LHCN-M2 (cell line): ENCODE data around the gene FCHSD1. TPM values are rescaled to one million over a fixed set of nuclear protein-coding genes. Genes with fewer than 3 reads are reported as not detected.
A peak's percentile ranks its signal among the peaks of the same experiment; 100 is the strongest.
"Not testable (repeated sequence)": the region's sequence is repeated elsewhere in the genome, so short reads cannot be mapped to it uniquely, and the experiment has no call there.

Experiments
- DNase-seq: peaks from one replicate; pipeline ENCODE4 v3.0.0-alpha.2; 2012; ENCODE audit warnings: low read depth
- total RNA-seq: library from RNA; depleted of rRNA; stranded (reverse); fragments of >200 nt; gene quantifications from 2 replicates; pipeline ENCODE4 v1.2.3, GENCODE V29; 2014

The FCHSD1 gene
- total RNA-seq, 1 experiment from 2014 or later, result 10.1 TPM

DNA sequence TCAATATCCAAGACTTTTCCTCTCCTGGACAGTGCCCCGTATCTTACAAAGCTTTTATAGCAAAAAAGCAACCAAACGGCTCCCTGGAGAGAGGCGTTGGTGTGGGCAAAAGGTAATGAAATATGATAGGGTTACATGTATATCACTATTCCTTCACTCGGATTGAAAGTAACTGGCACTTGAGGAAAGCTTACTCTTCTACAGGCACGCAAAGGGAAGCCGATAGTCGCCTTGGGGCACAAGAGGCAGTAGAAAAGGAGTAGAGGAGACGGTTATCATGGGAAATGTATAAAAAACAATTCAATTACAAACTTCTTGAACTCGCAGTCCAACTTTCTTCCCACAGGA, 33.6 kb downstream of the FCHSD1 start:
- no peak for DNase-seq

DNA sequence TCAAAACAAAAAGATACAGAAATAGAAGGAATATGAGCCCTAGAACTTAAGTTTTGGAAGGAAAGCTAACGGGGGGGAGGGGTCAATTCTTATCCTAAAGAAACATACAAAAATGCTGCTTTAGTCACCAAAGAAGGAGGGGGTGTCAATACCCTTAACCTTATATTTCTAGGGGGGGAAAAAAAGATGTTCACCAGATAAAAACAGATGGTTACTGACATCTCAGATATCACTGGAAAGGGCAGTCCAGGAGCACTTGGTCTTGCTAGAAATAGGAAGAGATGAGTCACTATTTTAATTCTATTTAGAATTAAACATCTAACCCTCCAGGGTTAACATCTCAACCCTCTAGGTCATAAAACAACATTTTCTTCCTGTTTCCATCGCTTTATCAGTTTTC, 34.1 kb downstream of the FCHSD1 start:
- DNase-seq, result peak; percentile 37

DNA sequence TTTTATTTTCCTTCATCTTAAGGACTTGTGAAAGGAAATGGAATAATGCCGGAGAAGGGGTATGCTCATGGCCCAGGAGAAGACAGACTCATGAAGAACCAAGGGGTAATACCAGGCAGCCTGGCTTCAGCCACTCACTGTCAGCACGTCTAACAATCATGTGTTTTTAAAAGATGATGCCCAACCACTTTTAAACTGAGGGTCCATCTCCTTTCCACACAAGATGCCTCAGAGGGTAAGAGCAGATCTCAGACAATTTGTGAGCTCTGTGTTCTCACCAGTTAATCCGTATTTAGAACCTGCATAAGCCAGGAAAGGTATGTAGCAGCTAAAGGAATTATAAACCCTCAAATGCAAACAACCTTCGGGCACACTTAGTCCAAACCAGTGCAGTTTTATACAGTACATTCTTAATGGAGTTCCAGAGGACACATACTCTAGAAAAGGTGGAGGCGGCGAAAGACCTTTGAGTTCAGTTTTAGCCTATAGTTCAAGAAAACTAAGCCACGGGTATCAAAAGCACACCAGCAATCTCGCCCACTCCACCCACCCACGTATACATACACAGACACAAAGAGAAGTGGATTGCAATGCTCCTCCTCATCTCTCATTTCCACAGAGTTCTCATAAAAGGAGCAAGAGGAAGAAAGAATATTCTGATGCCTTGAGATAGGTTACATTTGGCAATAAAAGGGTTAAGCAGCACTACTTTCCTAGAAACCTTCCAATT, 35.1 kb downstream of the FCHSD1 start:
- no peak for DNase-seq

DNA sequence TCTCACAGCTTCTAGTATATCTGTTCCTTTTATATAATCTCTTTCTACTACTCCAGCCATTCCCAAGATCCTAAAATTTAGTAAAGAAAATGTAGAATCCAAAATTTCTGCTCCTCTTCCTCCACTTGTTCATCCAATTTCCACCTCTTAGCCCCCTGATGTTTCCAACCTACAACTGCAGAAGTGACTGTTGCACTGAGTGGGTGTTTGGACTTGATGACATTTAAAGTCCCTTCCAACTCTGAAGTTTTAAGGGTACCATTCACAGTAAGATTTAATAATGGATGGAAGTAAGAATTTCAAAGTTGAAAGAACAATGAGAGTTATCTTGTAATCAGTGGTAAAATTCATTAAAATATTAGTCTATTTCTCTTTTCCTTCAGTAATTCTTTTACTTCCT, 37.9 kb downstream of the FCHSD1 start:
- DNase-seq, result no peak

DNA sequence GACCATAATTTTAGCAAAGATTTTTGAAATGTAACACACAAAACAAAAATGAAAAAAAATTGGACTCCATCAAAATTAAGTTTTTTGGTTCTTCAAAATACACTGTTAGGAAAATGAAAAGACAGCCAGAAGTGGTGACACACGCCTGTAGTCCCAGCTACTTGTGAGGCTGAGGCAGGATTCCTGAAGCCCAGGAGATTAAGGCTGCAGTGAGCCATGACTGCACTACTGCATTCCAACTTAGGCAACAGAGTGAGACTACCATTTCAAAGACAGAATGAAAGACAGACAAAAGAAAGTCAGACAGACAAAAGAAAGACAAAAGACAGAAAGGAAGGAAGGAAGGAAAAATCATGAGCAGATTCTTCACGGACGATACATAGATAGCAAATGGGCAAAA, 39.9 kb downstream of the FCHSD1 start:
- no peak for DNase-seq

DNA sequence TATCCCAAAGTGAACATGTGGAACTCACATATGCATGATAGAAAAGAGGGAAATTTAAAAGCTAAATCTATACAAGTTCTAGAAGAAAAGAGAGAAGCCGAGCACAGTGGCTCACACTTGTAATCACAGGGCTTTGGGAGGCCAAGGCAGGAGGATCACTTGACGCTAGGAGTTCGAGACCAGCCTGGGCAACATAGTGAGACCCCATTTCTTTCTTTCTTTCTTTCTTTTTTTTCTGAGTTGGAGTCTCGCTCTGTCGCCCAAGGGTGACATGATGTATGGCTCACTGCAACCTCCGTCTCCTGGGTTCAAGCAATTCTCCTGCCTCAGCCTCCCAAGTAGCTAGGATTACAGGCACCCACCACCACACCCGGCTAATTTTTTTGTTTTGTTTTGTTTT, 41.3 kb downstream of the FCHSD1 start:
- not testable (repeated sequence) for DNase-seq

DNA sequence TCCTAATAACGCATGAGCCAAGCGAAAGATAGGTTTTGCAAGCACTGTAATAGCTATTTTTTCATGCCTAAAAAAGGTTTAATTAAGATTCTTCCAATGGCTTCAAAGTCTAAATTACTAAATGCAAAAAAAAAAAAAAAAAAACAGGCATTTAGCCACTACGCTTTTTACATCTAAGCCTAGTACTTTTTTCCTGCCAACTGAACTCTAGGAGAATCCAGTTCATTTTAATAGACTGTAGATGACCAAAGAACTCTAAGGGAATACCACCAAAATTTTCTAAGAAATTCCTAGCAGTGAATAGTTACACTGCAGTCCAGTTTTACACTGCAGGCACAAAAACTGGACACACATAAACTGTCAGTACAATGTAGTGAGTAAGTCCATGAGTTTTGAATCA, 42.2 kb downstream of the FCHSD1 start:
- no peak for DNase-seq

DNA sequence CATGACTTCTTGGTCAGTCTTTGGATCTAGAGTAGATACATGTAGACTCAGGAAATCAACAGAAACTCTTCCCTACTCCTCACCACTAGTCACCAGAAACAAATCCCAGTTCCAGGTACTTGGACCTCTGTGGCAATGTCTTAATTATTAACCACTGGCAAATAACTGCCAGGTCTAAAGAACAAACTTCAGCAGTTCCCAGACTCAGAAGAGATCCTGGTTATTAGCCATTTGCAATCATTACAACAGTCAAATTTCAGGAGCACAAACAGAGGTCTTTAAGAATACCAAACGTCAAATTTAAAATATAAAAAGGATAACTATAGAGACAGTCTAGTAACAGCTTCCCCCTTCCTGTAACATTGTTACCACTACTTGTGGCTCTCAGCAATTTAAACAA, 42.7 kb downstream of the FCHSD1 start:
- DNase-seq, result no peak

DNA sequence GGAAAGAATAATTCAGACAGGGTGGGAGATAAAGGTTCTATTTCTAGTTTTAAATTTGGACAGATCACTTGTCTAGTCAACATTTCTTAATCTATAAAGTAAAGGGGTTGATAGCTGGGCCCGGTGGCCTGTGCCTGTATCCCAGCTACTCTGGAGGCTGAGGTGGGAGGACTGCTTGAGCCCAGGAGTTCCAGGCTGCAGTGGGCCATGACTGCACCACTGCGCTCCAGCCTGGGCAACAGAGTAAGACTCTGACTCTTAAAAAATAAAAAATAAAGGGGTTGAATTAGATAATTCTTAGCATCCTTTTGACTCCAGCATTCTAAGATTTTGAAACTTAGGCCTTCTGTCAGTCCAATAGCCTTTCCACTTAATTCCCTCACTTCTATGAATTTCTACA, 43.2 kb downstream of the FCHSD1 start:
- no peak for DNase-seq

DNA sequence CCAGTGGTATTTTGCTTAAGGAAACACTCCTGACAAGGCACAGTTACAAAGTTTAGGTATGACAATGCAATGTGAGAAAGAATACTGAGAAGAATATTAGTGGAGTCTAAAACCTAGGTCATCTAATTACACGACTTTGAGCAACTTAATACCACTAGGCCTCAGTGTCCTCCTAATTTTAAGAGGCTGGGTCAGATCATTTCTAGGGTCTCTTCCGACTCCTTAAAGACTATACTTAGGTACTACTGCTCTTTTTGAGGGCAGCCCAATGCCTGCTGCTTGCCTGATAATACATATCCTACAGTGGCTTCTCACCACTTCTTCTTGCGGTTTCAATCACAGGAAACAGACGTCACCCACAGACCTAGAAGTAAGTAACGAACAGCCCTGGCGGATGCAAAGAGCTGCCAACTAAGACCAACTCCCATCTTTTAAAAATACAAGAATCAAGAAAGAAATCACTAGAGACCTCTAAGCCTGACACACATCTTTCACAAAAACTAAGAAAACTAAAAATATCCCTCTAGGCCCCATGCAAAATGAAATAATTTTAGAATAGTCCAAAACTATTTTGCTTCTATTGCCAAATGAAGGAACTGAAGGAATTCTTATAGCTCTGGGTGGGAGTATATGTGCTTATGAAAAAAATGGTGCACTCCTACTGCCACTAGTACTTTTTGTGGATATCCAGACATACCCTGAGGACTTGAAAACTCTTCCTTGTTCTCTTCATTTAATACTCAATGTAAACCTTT, 45.5 kb downstream of the FCHSD1 start:
- DNase-seq, result no peak

DNA sequence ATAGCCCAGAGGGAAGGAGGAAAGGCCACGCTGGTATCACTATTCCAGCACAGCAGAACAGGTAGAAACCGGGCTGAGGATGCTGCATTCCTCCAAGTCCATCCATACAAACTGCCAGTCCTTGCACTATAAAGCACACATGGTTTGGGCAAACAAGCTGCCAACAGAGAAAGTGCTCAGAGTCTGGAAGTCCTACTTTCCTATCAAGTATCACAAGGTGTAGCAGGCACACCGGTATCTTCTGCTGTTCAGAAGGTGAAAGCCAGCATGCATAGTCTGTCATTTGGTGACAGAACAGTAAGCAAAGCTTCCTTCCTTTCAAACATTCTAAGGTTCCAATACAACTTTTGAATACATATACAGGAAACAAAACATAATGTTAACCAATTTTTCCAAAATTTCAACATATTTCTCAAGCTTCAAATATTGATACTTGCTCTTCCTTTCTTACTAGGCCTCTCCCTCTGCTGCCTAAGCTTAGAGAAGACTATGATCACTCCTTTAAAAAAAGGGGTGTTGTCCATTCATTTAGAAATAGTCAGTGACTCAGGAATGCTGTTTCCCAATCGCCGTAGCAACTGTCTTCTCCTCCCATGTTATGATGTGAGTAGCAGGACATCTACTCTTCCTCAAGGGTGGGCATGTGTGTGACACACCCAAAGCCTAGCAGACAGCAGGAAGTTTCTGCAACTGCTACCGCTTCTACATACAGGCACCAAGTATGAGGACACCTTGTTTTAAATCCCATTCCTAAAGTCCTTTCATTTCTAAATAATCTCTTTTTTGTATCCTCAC, 47.1 kb downstream of the FCHSD1 start:
- peak; percentile 95 for DNase-seq

DNA sequence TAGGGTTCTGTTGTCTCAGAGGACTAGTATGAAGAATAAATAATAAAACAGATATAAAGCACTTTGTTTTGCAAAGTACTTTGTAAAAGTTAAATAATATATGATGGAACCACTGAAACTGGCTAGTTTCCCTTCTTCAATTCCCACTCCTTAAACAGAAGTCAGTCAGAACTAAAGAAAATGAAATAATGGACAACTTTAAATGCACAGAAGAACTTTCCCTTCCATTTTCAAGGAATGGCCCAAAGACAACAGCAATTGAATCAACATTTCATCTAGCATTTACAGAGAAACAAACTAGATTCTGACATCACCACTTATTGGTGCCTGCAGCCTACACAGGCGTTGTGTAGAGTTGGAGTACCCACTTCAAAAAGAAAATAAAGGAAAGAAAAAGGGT, 48.6 kb downstream of the FCHSD1 start:
- DNase-seq, result no peak

DNA sequence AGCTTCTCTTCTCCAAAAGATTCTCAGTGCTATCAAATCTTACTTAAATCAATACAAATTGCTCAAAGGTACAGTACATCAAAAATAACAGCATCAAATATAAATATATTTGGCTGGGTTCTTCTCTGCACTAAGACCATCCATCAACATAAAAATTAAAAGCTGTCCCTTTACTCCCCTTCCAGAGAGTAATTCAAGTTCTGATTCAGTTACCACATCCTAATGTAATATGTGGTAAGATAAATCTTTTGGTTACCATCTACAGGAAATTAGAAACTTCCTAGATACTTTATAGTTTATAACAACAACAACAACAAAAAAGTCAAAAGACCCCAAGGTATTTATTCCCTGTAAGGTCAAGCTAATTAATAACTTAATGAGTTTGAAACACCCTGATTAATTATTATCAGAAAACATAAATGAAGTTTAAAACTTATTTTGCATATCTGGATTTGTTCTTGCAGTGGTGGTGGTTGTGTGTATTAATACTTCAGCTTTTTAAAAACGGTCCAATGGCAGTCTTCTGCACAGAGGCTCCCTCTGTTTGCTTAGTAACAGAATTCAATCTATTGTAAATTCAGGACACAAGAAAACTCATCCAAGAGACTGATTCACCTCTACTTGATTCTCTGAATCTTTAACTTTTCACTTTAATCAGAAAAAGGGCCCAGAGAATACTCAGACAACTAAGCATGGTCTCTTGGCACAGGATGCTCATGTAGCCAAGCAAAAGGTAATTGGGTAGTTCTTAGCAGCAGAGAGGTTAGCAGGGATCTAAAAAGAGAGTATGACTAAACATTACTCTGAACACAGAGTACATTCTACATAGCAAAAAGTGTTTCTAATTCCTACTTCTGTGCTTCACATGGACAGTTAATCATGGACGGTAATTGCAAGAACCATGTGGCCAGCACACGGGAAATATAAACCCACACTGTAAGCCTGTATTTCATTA, 52.5 kb downstream of the FCHSD1 start:
- peak; percentile 68 for DNase-seq

DNA sequence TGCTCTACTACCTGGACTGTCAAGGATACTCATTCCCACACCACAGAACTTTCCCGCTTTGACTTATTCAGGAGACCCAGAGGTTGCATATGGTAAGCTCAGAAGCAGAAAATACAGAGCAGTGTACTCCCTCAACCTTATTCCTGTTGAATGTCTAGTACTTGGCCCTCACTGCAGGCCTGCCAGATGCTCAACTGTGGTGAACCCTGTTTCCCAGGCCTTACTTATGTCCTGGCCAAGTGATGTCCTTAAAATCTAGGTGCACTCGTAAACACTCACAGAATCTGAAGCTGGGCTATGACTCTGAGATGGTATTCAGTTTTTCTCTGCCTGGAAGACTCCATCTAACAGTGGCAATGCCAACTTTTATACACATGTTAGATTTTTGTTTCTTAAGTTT, 53.4 kb downstream of the FCHSD1 start:
- DNase-seq, result no peak

DNA sequence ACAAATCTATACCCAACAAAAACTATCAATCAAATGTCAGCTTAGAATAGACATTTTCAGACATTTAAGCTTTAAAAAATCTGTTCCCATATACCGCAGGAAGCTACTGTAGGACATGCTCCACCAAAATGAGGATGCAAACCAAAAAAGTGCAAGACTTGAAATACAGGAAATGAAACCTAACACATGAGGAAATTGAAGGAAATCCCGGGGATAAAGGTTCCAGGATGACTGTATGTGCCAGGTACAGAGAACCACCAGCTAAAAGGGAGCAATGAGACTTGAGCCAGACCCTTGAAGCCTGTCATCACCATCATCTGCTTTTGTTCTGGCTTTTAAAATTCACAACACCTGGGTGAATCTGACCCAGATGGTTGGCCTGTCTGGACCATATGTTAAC, 53.8 kb downstream of the FCHSD1 start:
- DNase-seq, result no peak

DNA sequence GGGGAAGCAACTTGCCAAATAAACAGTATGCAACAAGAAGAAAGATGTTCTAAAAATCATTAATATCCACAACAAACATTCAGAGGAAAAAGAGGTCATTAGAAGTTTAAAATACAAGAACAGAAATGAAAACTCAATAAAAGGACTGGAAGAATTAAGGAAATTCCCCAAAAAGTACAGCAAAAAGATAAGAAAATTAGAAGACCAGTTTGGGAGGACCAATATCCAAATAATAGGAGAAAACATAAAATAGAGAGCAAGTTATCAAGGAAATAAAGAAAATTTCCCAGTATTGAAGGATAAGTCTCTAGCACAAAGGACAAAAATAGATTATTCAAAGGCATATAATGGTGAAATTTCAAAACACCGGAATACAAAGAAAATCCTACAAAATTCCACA, 54.4 kb downstream of the FCHSD1 start:
- no peak for DNase-seq

DNA sequence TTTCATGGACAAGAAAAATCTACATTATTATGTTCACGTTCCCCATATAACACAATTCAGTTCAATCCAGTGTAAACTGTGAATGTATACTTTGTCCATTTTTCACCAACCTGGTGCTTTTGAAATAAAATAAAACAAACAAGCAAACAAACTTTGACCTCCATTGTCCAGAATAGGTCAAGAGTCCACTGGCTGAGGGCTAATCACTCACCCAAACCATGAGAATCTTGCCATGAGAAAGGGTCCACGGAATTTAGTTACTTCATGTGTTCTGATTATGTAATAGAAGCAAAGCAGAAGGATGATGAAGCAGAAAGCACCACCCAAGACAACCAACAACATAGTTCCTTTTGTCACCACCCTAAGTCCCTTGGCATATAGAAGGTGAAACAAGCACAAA, 61.1 kb downstream of the FCHSD1 start:
- no peak for DNase-seq
